Measurements from ENCODE around the gene TAF1B. TPM values are rescaled to one million over a fixed set of nuclear protein-coding genes. Genes with fewer than 3 reads are reported as not detected.
"Not testable (repeated sequence)": the region's sequence is repeated elsewhere in the genome, so short reads cannot be mapped to it uniquely, and the experiment has no call there.

TAF1B gene
- total RNA-seq, 5 donors from 2014 or later (not counting 1 experiment from before 2014, with no cell fraction given): 9.2 to 21.7 (median 15.2) TPM

DNA sequence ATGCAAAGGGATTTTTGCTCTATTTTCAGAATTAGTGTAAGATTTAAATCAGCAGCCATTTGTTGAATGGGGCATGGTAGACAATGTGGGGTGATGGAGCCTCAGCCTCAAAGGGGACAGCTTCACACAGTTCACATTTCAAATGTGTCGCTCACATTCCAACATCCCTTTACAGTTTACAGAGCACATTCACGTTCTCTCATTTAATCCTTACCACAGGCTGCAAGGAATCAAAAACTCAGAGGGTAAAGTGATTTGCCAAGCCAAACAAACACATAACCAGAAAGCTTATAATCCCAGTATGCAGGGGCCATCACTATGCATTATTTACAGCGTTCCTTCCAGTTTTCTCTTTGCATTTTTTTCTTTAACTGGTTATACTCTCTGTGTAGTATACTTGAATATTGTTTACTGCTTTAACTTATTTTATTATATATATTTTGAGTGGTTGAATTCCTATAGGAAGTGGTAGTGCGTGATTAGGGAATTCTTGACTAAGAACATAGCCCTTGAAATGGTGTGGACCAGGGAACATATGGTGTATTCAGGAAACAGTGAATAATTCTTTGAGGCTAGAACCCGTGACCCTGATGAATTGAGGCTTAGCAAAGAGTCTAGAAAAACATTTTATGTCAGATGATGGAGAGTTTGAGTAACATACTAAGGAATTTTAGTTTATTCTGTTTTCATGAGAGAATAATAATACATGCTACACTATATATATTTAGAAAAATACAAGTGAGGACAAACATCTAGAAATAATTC is 18.1 kb upstream of the TAF1B start:
- ChIA-PET CTCF (no interaction called here), POLR2A (interaction anchor here in 1 of 2 donors (0.5 kb wide), 1 partner anchor 227 kb away, joined by 4 read pairs; no protein-coding TSS in a partner anchor)
- no peaks in the 10 kb centered on the region for H3K36me3 ChIP-seq (ENCODE audit: control insufficient read depth in 2 of 2, extremely low read depth in 1 of 2, insufficient read depth in 1 of 2, low read length in 1 of 2)
- Mint-ChIP-seq H3K27me3 (peaks cover 0 to 6% of the 10 kb centered on the region in 2 donors), H3K4me3 (no peak overlapping the region), H3K27ac (no peak overlapping the region), H3K36me3 (no peaks in the 10 kb centered on the region), H3K4me1 (no peaks in the 10 kb centered on the region), H3K9me3 (no peaks in the 10 kb centered on the region)
- ATAC-seq (replicated peaks in 1 of 4) (no peak), DNase-seq (no peak)
- no peaks in the 10 kb centered on the region for H3K4me1 ChIP-seq (ENCODE audit: control insufficient read depth in 1 of 2, extremely low read depth in 1 of 2, insufficient read depth in 2 of 2, low read length in 2 of 2)
- peaks cover 0 to 9% of the 10 kb centered on the region in 2 experiments for H3K27me3 ChIP-seq (replicated peaks in 1 of 2; ENCODE audit: control insufficient read depth in 2 of 2, extremely low read depth in 1 of 2, insufficient read depth in 2 of 2, low read length in 1 of 2)
- no peak overlapping the region for H3K4me3 ChIP-seq (ENCODE audit: control insufficient read depth in 1 of 2, extremely low read depth in 1 of 2, low read length in 1 of 2)
- no peak overlapping the region for H3K27ac ChIP-seq (ENCODE audit: low read length)
- WGBS (ENCODE audit: insufficient coverage): 90% methylated on average over 3 of the region's 5 CpGs
- no peaks in the 10 kb centered on the region for H3K9me3 ChIP-seq

DNA sequence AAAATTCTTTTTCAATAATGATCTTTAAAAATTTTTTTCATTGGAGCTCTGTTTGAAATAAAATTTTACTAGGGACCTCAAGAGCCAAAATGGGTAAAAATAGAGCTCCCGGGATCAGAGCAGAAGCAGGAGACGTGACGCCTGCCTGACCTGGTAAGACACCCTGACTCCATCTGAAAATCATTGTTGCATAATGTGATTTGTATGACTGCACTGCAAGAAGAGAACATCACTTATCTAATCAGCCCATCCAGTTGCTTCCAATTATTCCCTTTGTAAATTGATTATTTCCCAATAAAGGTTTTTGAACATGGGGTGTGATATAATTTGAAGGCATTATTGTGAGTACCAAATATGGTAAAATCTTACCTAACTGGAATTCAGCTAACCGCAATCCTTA is 17.1 kb upstream of the TAF1B start:
- H3K4me3 Mint-ChIP-seq: no peak overlapping the region
- H3K27me3 Mint-ChIP-seq: peaks cover 0 to 6% of the 10 kb centered on the region in 2 donors
- Histone ChIP-seq H3K27me3 (replicated peaks in 1 of 2; ENCODE audit: control insufficient read depth in 2 of 2, extremely low read depth in 1 of 2, insufficient read depth in 2 of 2, low read length in 1 of 2) (peaks cover 0 to 9% of the 10 kb centered on the region in 2 experiments), H3K9me3 (no peaks in the 10 kb centered on the region), H3K4me1 (ENCODE audit: control insufficient read depth in 1 of 2, extremely low read depth in 1 of 2, insufficient read depth in 2 of 2, low read length in 2 of 2) (no peaks in the 10 kb centered on the region), H3K27ac (ENCODE audit: low read length) (no peak overlapping the region), H3K36me3 (ENCODE audit: control insufficient read depth in 2 of 2, extremely low read depth in 1 of 2, insufficient read depth in 1 of 2, low read length in 1 of 2) (no peaks in the 10 kb centered on the region), H3K4me3 (ENCODE audit: control insufficient read depth in 1 of 2, extremely low read depth in 1 of 2, low read length in 1 of 2) (no peak overlapping the region)
- H3K4me1 Mint-ChIP-seq: peaks cover 0 to 3% (median 2%) of the 10 kb centered on the region in 3 donors
- no peaks in the 10 kb centered on the region for H3K9me3 Mint-ChIP-seq
- ATAC-seq (replicated peaks in 1 of 4) (no peak), DNase-seq (no peak)
- WGBS (ENCODE audit: insufficient coverage): no CpG with 5 or more reads among the region's 4 CpGs
- H3K27ac Mint-ChIP-seq: no peak overlapping the region
- no peaks in the 10 kb centered on the region for H3K36me3 Mint-ChIP-seq
- CTCF ChIA-PET: no interaction called here
- POLR2A ChIA-PET: no interaction called here

DNA sequence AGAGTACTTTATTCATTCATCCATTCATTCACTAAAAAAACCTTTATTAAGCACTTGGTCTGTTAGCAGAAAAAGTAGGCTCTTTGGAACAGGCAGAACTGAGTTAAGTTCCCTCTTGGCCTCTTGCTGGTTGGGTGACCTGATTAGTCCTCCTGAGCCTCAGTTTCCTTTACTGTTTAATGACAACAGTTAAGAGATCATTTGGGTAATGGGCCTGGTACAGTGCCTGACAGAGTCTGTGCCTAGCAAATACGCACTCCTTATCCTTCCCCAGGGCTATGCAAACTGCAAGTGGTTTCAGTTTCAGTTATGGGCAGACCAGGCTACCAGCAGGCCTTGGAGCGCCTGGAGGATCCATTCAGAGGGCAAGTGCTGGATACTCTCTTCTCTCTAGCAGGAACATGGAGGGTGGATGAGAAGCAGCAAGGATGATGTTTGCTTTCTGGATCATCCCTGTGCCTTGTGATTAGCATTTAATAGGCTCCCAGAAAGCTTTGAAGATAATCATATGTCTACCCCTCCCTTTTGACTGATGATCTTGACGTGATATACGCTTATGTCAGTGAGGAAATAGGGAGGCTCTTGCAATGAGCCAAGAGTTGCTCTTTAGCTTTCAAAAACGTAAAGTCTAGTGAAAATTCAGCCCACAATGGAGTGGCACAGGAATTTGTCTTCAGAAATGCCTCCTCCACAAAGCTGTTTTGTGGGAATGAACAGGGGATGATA is 12.4 kb upstream of the TAF1B start:
- no peaks in the 10 kb centered on the region for H3K4me1 ChIP-seq (ENCODE audit: control insufficient read depth in 1 of 2, extremely low read depth in 1 of 2, insufficient read depth in 2 of 2, low read length in 2 of 2)
- no peak overlapping the region for H3K4me3 ChIP-seq (ENCODE audit: control insufficient read depth in 1 of 2, extremely low read depth in 1 of 2, low read length in 1 of 2)
- CTCF ChIA-PET: no interaction called here
- POLR2A ChIA-PET: no interaction called here
- no peaks in the 10 kb centered on the region for H3K9me3 ChIP-seq
- Mint-ChIP-seq H3K36me3 (no peaks in the 10 kb centered on the region), H3K9me3 (no peaks in the 10 kb centered on the region), H3K27me3 (peaks cover 0 to 16% of the 10 kb centered on the region in 2 donors), H3K27ac (no peak overlapping the region), H3K4me1 (peaks cover 0 to 3% (median 2%) of the 10 kb centered on the region in 3 donors), H3K4me3 (no peak overlapping the region)
- DNase-seq: no peak
- H3K27me3 ChIP-seq (replicated peaks in 1 of 2; ENCODE audit: control insufficient read depth in 2 of 2, extremely low read depth in 1 of 2, insufficient read depth in 2 of 2, low read length in 1 of 2): no peaks in the 10 kb centered on the region
- no peaks in the 10 kb centered on the region for H3K36me3 ChIP-seq (ENCODE audit: control insufficient read depth in 2 of 2, extremely low read depth in 1 of 2, insufficient read depth in 1 of 2, low read length in 1 of 2)
- ATAC-seq (replicated peaks in 1 of 4): no peak
- WGBS (ENCODE audit: insufficient coverage): 100% methylated on average over 1 of the region's 5 CpGs
- H3K27ac ChIP-seq (ENCODE audit: low read length): no peak overlapping the region

DNA sequence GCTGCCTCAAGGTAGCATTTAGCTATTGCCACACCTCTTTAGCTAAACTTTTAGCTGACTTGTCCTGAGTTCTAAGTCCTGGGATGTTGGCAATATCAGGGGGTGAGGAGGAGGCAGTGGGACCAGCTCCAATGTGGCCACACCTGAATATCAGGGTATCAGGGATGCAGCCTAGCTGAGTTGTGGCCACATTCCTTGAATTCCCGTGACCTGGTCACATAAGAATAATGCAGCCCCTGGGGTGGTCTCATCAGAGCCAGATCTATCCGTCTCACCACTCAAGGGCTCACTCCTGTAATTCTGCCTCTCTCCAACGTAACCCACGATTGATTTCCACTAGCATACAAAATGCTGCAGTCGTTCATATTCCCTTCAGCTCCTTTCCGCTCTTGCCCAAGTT is 11.6 kb upstream of the TAF1B start:
- WGBS (ENCODE audit: insufficient coverage): 89% methylated on average over 6 of the region's 6 CpGs
- no peaks in the 10 kb centered on the region for H3K27me3 ChIP-seq (replicated peaks in 1 of 2; ENCODE audit: control insufficient read depth in 2 of 2, extremely low read depth in 1 of 2, insufficient read depth in 2 of 2, low read length in 1 of 2)
- Mint-ChIP-seq H3K27ac (no peak overlapping the region), H3K4me3 (no peak overlapping the region), H3K9me3 (no peaks in the 10 kb centered on the region), H3K4me1 (peaks cover 0 to 3% (median 2%) of the 10 kb centered on the region in 3 donors), H3K36me3 (no peaks in the 10 kb centered on the region), H3K27me3 (peaks cover 0 to 16% of the 10 kb centered on the region in 2 donors)
- H3K9me3 ChIP-seq: no peaks in the 10 kb centered on the region
- ATAC-seq (replicated peaks in 1 of 4): no peak
- no peak overlapping the region for H3K4me3 ChIP-seq (ENCODE audit: control insufficient read depth in 1 of 2, extremely low read depth in 1 of 2, low read length in 1 of 2)
- ChIA-PET CTCF (interaction anchor here in 1 of 2 donors (0.6 kb wide), 1 partner anchor 41 kb away, joined by 8 read pairs; no protein-coding TSS in a partner anchor), POLR2A (no interaction called here)
- DNase-seq: no peak
- H3K36me3 ChIP-seq (ENCODE audit: control insufficient read depth in 2 of 2, extremely low read depth in 1 of 2, insufficient read depth in 1 of 2, low read length in 1 of 2): no peaks in the 10 kb centered on the region
- no peak overlapping the region for H3K27ac ChIP-seq (ENCODE audit: low read length)
- no peaks in the 10 kb centered on the region for H3K4me1 ChIP-seq (ENCODE audit: control insufficient read depth in 1 of 2, extremely low read depth in 1 of 2, insufficient read depth in 2 of 2, low read length in 2 of 2)

DNA sequence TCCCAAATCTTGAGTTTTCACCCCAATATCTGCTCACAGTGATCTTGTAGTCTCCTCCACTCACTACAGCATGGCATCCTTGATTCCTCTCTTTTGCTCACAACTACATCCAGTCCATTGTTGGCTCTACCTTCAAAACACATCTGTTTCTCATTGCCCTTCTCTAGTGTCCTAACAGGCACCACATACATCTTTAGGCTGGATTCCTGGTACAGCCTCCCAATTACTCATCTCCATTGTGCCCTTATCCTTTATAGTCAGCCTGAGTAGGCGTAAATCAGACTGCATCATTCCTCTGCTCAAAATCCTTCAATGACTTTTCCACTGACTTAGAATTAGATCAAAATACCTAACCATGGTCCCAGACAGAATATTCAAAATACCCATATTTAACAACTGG is 10.7 kb upstream of the TAF1B start:
- H3K4me1 Mint-ChIP-seq: peaks cover 0 to 3% (median 2%) of the 10 kb centered on the region in 3 donors

DNA sequence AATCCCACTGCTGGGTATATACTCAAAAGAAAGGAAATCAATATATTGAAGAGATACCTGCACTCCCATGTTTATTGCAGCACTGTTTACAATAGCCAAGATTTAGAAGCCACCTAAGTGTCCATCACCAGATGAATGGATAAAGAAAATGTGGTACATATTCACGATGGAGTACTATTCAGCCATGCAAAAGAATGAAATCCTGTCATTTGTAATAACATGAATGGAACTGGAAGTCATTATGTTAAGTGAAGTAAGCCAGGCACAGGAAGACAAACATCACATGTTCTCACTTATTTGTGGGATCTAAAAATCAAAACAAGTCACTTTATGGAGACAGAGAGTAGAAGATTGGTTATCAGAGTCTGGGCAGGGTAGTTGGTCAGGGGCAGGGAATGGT is 8.2 kb upstream of the TAF1B start:
- DNase-seq; H3K4me3 ChIP-seq (ENCODE audit: control insufficient read depth in 1 of 2, extremely low read depth in 1 of 2, low read length in 1 of 2); H3K4me1 Mint-ChIP-seq; ATAC-seq (replicated peaks in 1 of 4); H3K9me3 Mint-ChIP-seq; H3K4me3 Mint-ChIP-seq; H3K27me3 ChIP-seq (replicated peaks in 1 of 2; ENCODE audit: control insufficient read depth in 2 of 2, extremely low read depth in 1 of 2, insufficient read depth in 2 of 2, low read length in 1 of 2); POLR2A ChIA-PET; H3K9me3 ChIP-seq; H3K27ac Mint-ChIP-seq; H3K4me1 ChIP-seq (ENCODE audit: control insufficient read depth in 1 of 2, extremely low read depth in 1 of 2, insufficient read depth in 2 of 2, low read length in 2 of 2); H3K27ac ChIP-seq (ENCODE audit: low read length); H3K36me3 ChIP-seq (ENCODE audit: control insufficient read depth in 2 of 2, extremely low read depth in 1 of 2, insufficient read depth in 1 of 2, low read length in 1 of 2); CTCF ChIA-PET; H3K36me3 Mint-ChIP-seq: not testable (repeated sequence)
- peaks cover 0 to 10% of the 10 kb centered on the region in 2 donors for H3K27me3 Mint-ChIP-seq
- no CpG with 5 or more reads among the region's 1 CpG for WGBS (ENCODE audit: insufficient coverage)

More for the DNA sequence above, 10.7 kb upstream of the TAF1B start:
- Histone ChIP-seq H3K4me1 (ENCODE audit: control insufficient read depth in 1 of 2, extremely low read depth in 1 of 2, insufficient read depth in 2 of 2, low read length in 2 of 2) (no peaks in the 10 kb centered on the region), H3K4me3 (ENCODE audit: control insufficient read depth in 1 of 2, extremely low read depth in 1 of 2, low read length in 1 of 2) (no peak overlapping the region), H3K27ac (ENCODE audit: low read length) (no peak overlapping the region), H3K27me3 (replicated peaks in 1 of 2; ENCODE audit: control insufficient read depth in 2 of 2, extremely low read depth in 1 of 2, insufficient read depth in 2 of 2, low read length in 1 of 2) (no peaks in the 10 kb centered on the region), H3K9me3 (no peaks in the 10 kb centered on the region), H3K36me3 (ENCODE audit: control insufficient read depth in 2 of 2, extremely low read depth in 1 of 2, insufficient read depth in 1 of 2, low read length in 1 of 2) (no peaks in the 10 kb centered on the region)
- ATAC-seq (replicated peaks in 1 of 4) (no peak), DNase-seq (no peak)
- CTCF ChIA-PET: no interaction called here
- Mint-ChIP-seq H3K36me3 (no peaks in the 10 kb centered on the region), H3K27ac (no peak overlapping the region), H3K4me3 (no peak overlapping the region), H3K27me3 (peaks cover 0 to 10% of the 10 kb centered on the region in 2 donors), H3K9me3 (no peaks in the 10 kb centered on the region)
- POLR2A ChIA-PET: no interaction called here
- WGBS (ENCODE audit: insufficient coverage): no CpG with 5 or more reads among the region's 1 CpG
